Body of pancreas (tissue), 4 donors: ENCODE results near the gene GAB2. TPM values are rescaled to one million over a fixed set of nuclear protein-coding genes. Genes with fewer than 3 reads are reported as not detected.
"Not testable (repeated sequence)": the region's sequence is repeated elsewhere in the genome, so short reads cannot be mapped to it uniquely, and the experiment has no call there.

ENCODE experiments used
- ATAC-seq: fragments of 150-250 bp; one replicate; pipeline ENCODE4 v1.9.1; 2016
- DNase-seq, 4 donors: peaks; one replicate each; pipeline ENCODE4 v3.0.0-alpha.2; 2019
- H3K27ac ChIP-seq, 4 donors: fragments of 200-600 bp; sonication (generic); 1 replicate in 3 of 4; 2 replicates in 1 of 4; pipeline versions ENCODE4 v1.5.1 to v1.6.1; 2016 to 2019; ENCODE audit warnings: mild to moderate bottlenecking in 1 of 4, mixed read lengths in 1 of 4, moderate library complexity in 1 of 4
- H3K27me3 ChIP-seq, 2 donors: fragments of 200-600 bp; sonication (generic); one replicate each; pipeline ENCODE4 v1.6.0; 2016; ENCODE audit warnings: mild to moderate bottlenecking in 1 of 2
- H3K36me3 ChIP-seq, 2 donors: fragments of 200-600 bp; sonication (generic); replicated peaks in 1 of 2; 2 replicates each; pipeline ENCODE4 v1.5.1; 2016; ENCODE audit warnings: low read depth in 2 of 2; ENCODE audit not compliant: insufficient read depth in 1 of 2
- H3K4me1 ChIP-seq: fragments of 200-600 bp; sonication (generic); one replicate; pipeline ENCODE4 v1.6.0; 2016
- H3K4me3 ChIP-seq, 2 donors: fragments of 200-600 bp; sonication (generic); 1 replicate in 1 of 2; 2 replicates in 1 of 2; pipeline ENCODE4 v1.5.1; 2016 to 2019
- H3K9me3 ChIP-seq, 3 donors: fragments of 200-600 bp; sonication (generic); 1 replicate in 2 of 3; 2 replicates in 1 of 3; pipeline ENCODE4 v1.5.1; 2016
- CTCF ChIP-seq, 7 experiments: fragments of 450-650 bp in 4 of 7; fragments of 200-600 bp in 3 of 7; sonication (generic) in 3 of 7; IDR thresholded peaks; one replicate each; pipeline ENCODE4 v1.5.1; 2016 to 2019; ENCODE audit warnings: antibody characterized with exemption in 7 of 7
- POLR2A ChIP-seq, 3 donors: fragments of 450-650 bp; IDR thresholded peaks; one replicate each; pipeline ENCODE4 v1.6.1; 2016; ENCODE audit warnings: antibody characterized with exemption in 3 of 3, mild to moderate bottlenecking in 2 of 3
- WGBS, 2 donors: methylation state at CpG; one replicate each; pipeline ENCODE4 v1.1.5; 2017; 5-methylcytosine and 5-hydroxymethylcytosine counted together
- intact Hi-C: fragments of 100-400 bp; cut with DNase I; formaldehyde crosslinking; loops from one replicate; pipeline ENCODE4 v1.15.1; 2023
- total RNA-seq, 2 donors: library from RNA; depleted of rRNA; stranded (reverse); fragments of >200 nt; gene quantifications; one replicate each; pipeline ENCODE4 v1.1.0, GENCODE V29; 2016

Gene GAB2
- 10 to 100 TPM in 1 of 2 donors, 1 to 10 TPM in 1; 6.9 to 16.9 TPM for total RNA-seq

GRCh38 chr11:78417175-78417887, at the start of gene GAB2:
GAB2 (minus strand) TSS chr11:78417820; CDS start chr11:78417720, 100 bp downstream.
- TF ChIP-seq CTCF (IDR thresholded peaks at IDR 0.05) (no peak), POLR2A (IDR thresholded peaks at IDR 0.05) (peak in 1 of 3 donors; percentile 37)
- Histone ChIP-seq H3K36me3 (no peaks in the 10 kb centered on the region), H3K4me3 (peak within 1 kb of the TSS; percentile 37 to 62), H3K9me3 (no peaks in the 10 kb centered on the region), H3K27me3 (no peaks in the 10 kb centered on the region), H3K4me1 (peaks cover 32% of the 10 kb centered on the region), H3K27ac (peak within 1 kb of the TSS; percentile 87 to 95 (median 92))
- peak; percentile 90 for ATAC-seq
- intact Hi-C loops = loop anchor here (10.0 kb wide), 1 partner anchor 157 kb away; the partner anchor contains the start of gene NARS2
- peak; percentile 31 to 57 (median 49) for DNase-seq
- 1% methylated on average over 14 to 45 of the region's 93 CpGs for WGBS, 2 donors

GRCh38 chr11:78467370-78467769, 49.8 kb upstream of the GAB2 start:
- H3K4me3 ChIP-seq = no peak overlapping the region
- DNase-seq (no peak), ATAC-seq (no peak)
- WGBS, 2 donors = 90 to 94% methylated on average over 2 of the region's 2 CpGs
- no peak for TF ChIP-seq CTCF (IDR thresholded peaks at IDR 0.05)
- no peak for TF ChIP-seq POLR2A (IDR thresholded peaks at IDR 0.05)
- intact Hi-C loops = no loop called here
- no peak overlapping the region for H3K27ac ChIP-seq
- no peaks in the 10 kb centered on the region for H3K9me3 ChIP-seq
- H3K4me1 ChIP-seq = no peaks in the 10 kb centered on the region
- H3K36me3 ChIP-seq = no peaks in the 10 kb centered on the region
- H3K27me3 ChIP-seq = no peaks in the 10 kb centered on the region

- DNase-seq (no peak), ATAC-seq (no peak)
- Histone ChIP-seq H3K27me3 (no peaks in the 10 kb centered on the region), H3K4me3 (no peak overlapping the region), H3K9me3 (no peaks in the 10 kb centered on the region), H3K4me1 (no peaks in the 10 kb centered on the region), H3K36me3 (no peaks in the 10 kb centered on the region), H3K27ac (no peak overlapping the region)
- 88 to 96% methylated on average over 10 to 17 of the region's 19 CpGs for WGBS, 2 donors
- TF ChIP-seq CTCF (IDR thresholded peaks at IDR 0.05) (no peak), POLR2A (IDR thresholded peaks at IDR 0.05) (no peak)
- intact Hi-C loops = no loop called here
Observed at GRCh38 chr11:78465169-78465942, 47.7 kb upstream of the GAB2 start.

GRCh38 chr11:78464787-78465168, 47.2 kb upstream of the GAB2 start:
- H3K4me1 ChIP-seq, H3K4me3 ChIP-seq, H3K36me3 ChIP-seq, ATAC-seq, H3K27me3 ChIP-seq, DNase-seq, intact Hi-C loops, H3K27ac ChIP-seq, H3K9me3 ChIP-seq: not testable (repeated sequence)
- WGBS, 2 donors = 33 to 82% methylated on average over 2 to 13 of the region's 14 CpGs

- no peaks in the 10 kb centered on the region for H3K36me3 ChIP-seq
- H3K27me3 ChIP-seq = no peaks in the 10 kb centered on the region
- no peaks in the 10 kb centered on the region for H3K9me3 ChIP-seq
- no peak overlapping the region for H3K4me3 ChIP-seq
- no peak for TF ChIP-seq POLR2A (IDR thresholded peaks at IDR 0.05)
- no peak for TF ChIP-seq CTCF (IDR thresholded peaks at IDR 0.05)
- WGBS, 2 donors = 84 to 97% methylated on average over 1 of the region's 1 CpG
- intact Hi-C loops = no loop called here
- ATAC-seq (no peak), DNase-seq (no peak)
- H3K27ac ChIP-seq = no peak overlapping the region
- H3K4me1 ChIP-seq = no peaks in the 10 kb centered on the region
Observed at GRCh38 chr11:78460471-78460870, 42.9 kb upstream of the GAB2 start.
